ENCODE results near the gene VSTM5.

The VSTM5 gene

GRCh38 chr11:93827363-93827762, 23.1 kb downstream of the VSTM5 start:
- no peaks in the 10 kb centered on the region for H3K27me3 ChIP-seq (ENCODE audit: control insufficient read depth in 1 of 2, insufficient read depth in 2 of 2, low read length in 2 of 2)
- H3K9me3 ChIP-seq (ENCODE audit: control insufficient read depth in 1 of 2, low read length in 2 of 2): no peaks in the 10 kb centered on the region
- H3K36me3 ChIP-seq (ENCODE audit: control insufficient read depth in 1 of 2, insufficient read depth in 2 of 2, low read length in 2 of 2): no peaks in the 10 kb centered on the region
- H3K4me1 ChIP-seq (ENCODE audit: control insufficient read depth in 1 of 2, insufficient read depth in 2 of 2, low read length in 2 of 2): no peaks in the 10 kb centered on the region
- no peak overlapping the region for H3K27ac ChIP-seq (ENCODE audit: low read depth, low read length)
- H3K4me3 ChIP-seq (ENCODE audit: low read depth in 1 of 2, low read length in 2 of 2): no peak overlapping the region
- no peak overlapping the region for H3K9ac ChIP-seq (ENCODE audit: low read depth in 1 of 2, low read length in 2 of 2)

- Histone ChIP-seq H3K4me1 (ENCODE audit: control insufficient read depth in 1 of 2, insufficient read depth in 2 of 2, low read length in 2 of 2) (no peaks in the 10 kb centered on the region), H3K9me3 (ENCODE audit: control insufficient read depth in 1 of 2, low read length in 2 of 2) (no peaks in the 10 kb centered on the region), H3K9ac (ENCODE audit: low read depth in 1 of 2, low read length in 2 of 2) (no peak overlapping the region), H3K4me3 (ENCODE audit: low read depth in 1 of 2, low read length in 2 of 2) (no peak overlapping the region), H3K27me3 (ENCODE audit: control insufficient read depth in 1 of 2, insufficient read depth in 2 of 2, low read length in 2 of 2) (no peaks in the 10 kb centered on the region), H3K27ac (ENCODE audit: low read depth, low read length) (no peak overlapping the region), H3K36me3 (ENCODE audit: control insufficient read depth in 1 of 2, insufficient read depth in 2 of 2, low read length in 2 of 2) (no peaks in the 10 kb centered on the region)
These were observed 27.2 kb downstream of the VSTM5 start for GRCh38 chr11:93823210-93823609.

- no peak overlapping the region for H3K27ac ChIP-seq (ENCODE audit: low read depth, low read length)
- H3K4me3 ChIP-seq (ENCODE audit: low read depth in 1 of 2, low read length in 2 of 2): no peak overlapping the region
- no peaks in the 10 kb centered on the region for H3K4me1 ChIP-seq (ENCODE audit: control insufficient read depth in 1 of 2, insufficient read depth in 2 of 2, low read length in 2 of 2)
- no peak overlapping the region for H3K9ac ChIP-seq (ENCODE audit: low read depth in 1 of 2, low read length in 2 of 2)
- no peaks in the 10 kb centered on the region for H3K36me3 ChIP-seq (ENCODE audit: control insufficient read depth in 1 of 2, insufficient read depth in 2 of 2, low read length in 2 of 2)
- no peaks in the 10 kb centered on the region for H3K27me3 ChIP-seq (ENCODE audit: control insufficient read depth in 1 of 2, insufficient read depth in 2 of 2, low read length in 2 of 2)
- H3K9me3 ChIP-seq (ENCODE audit: control insufficient read depth in 1 of 2, low read length in 2 of 2): no peaks in the 10 kb centered on the region
These were observed 28.1 kb downstream of the VSTM5 start for GRCh38 chr11:93822359-93822758.

GRCh38 chr11:93821617-93822016, 28.8 kb downstream of the VSTM5 start:
- Histone ChIP-seq H3K27me3 (ENCODE audit: control insufficient read depth in 1 of 2, insufficient read depth in 2 of 2, low read length in 2 of 2) (no peaks in the 10 kb centered on the region), H3K9ac (ENCODE audit: low read depth in 1 of 2, low read length in 2 of 2) (no peak overlapping the region), H3K4me1 (ENCODE audit: control insufficient read depth in 1 of 2, insufficient read depth in 2 of 2, low read length in 2 of 2) (no peaks in the 10 kb centered on the region), H3K36me3 (ENCODE audit: control insufficient read depth in 1 of 2, insufficient read depth in 2 of 2, low read length in 2 of 2) (no peaks in the 10 kb centered on the region), H3K4me3 (ENCODE audit: low read depth in 1 of 2, low read length in 2 of 2) (no peak overlapping the region), H3K9me3 (ENCODE audit: control insufficient read depth in 1 of 2, low read length in 2 of 2) (no peaks in the 10 kb centered on the region), H3K27ac (ENCODE audit: low read depth, low read length) (no peak overlapping the region)

- H3K27me3 ChIP-seq (ENCODE audit: control insufficient read depth in 1 of 2, insufficient read depth in 2 of 2, low read length in 2 of 2): no peaks in the 10 kb centered on the region
- H3K9me3 ChIP-seq (ENCODE audit: control insufficient read depth in 1 of 2, low read length in 2 of 2): no peaks in the 10 kb centered on the region
- no peaks in the 10 kb centered on the region for H3K4me1 ChIP-seq (ENCODE audit: control insufficient read depth in 1 of 2, insufficient read depth in 2 of 2, low read length in 2 of 2)
- H3K4me3 ChIP-seq (ENCODE audit: low read depth in 1 of 2, low read length in 2 of 2): no peak overlapping the region
- peaks cover 0 to 1% of the 10 kb centered on the region in 2 donors for H3K36me3 ChIP-seq (ENCODE audit: control insufficient read depth in 1 of 2, insufficient read depth in 2 of 2, low read length in 2 of 2)
- H3K9ac ChIP-seq (ENCODE audit: low read depth in 1 of 2, low read length in 2 of 2): no peak overlapping the region
- H3K27ac ChIP-seq (ENCODE audit: low read depth, low read length): no peak overlapping the region
These were observed 29.6 kb downstream of the VSTM5 start for GRCh38 chr11:93820847-93821246.

GRCh38 chr11:93819966-93820695, 30.3 kb downstream of the VSTM5 start:
- Histone ChIP-seq H3K27ac (ENCODE audit: low read depth, low read length) (no peak overlapping the region), H3K4me1 (ENCODE audit: control insufficient read depth in 1 of 2, insufficient read depth in 2 of 2, low read length in 2 of 2) (no peaks in the 10 kb centered on the region), H3K36me3 (ENCODE audit: control insufficient read depth in 1 of 2, insufficient read depth in 2 of 2, low read length in 2 of 2) (peaks cover 0 to 8% of the 10 kb centered on the region in 2 donors), H3K4me3 (ENCODE audit: low read depth in 1 of 2, low read length in 2 of 2) (no peak overlapping the region), H3K27me3 (ENCODE audit: control insufficient read depth in 1 of 2, insufficient read depth in 2 of 2, low read length in 2 of 2) (no peaks in the 10 kb centered on the region), H3K9ac (ENCODE audit: low read depth in 1 of 2, low read length in 2 of 2) (no peak overlapping the region), H3K9me3 (ENCODE audit: control insufficient read depth in 1 of 2, low read length in 2 of 2) (no peaks in the 10 kb centered on the region)

GRCh38 chr11:93817426-93818348, 32.7 kb downstream of the VSTM5 start:
- Histone ChIP-seq H3K4me3 (ENCODE audit: low read depth in 1 of 2, low read length in 2 of 2) (no peak overlapping the region), H3K27me3 (ENCODE audit: control insufficient read depth in 1 of 2, insufficient read depth in 2 of 2, low read length in 2 of 2) (no peaks in the 10 kb centered on the region), H3K36me3 (ENCODE audit: control insufficient read depth in 1 of 2, insufficient read depth in 2 of 2, low read length in 2 of 2) (peaks cover 6 to 29% of the 10 kb centered on the region in 2 donors)

GRCh38 chr11:93814966-93815633, 35.3 kb downstream of the VSTM5 start:
- Histone ChIP-seq H3K9me3 (ENCODE audit: control insufficient read depth in 1 of 2, low read length in 2 of 2) (no peaks in the 10 kb centered on the region), H3K27me3 (ENCODE audit: control insufficient read depth in 1 of 2, insufficient read depth in 2 of 2, low read length in 2 of 2) (no peaks in the 10 kb centered on the region), H3K4me1 (ENCODE audit: control insufficient read depth in 1 of 2, insufficient read depth in 2 of 2, low read length in 2 of 2) (no peaks in the 10 kb centered on the region), H3K27ac (ENCODE audit: low read depth, low read length) (no peak overlapping the region), H3K4me3 (ENCODE audit: low read depth in 1 of 2, low read length in 2 of 2) (no peak overlapping the region), H3K9ac (ENCODE audit: low read depth in 1 of 2, low read length in 2 of 2) (no peak overlapping the region), H3K36me3 (ENCODE audit: control insufficient read depth in 1 of 2, insufficient read depth in 2 of 2, low read length in 2 of 2) (peaks cover 19 to 51% of the 10 kb centered on the region in 2 donors)

More at GRCh38 chr11:93817426-93818348, 32.7 kb downstream of the VSTM5 start:
- Histone ChIP-seq H3K27ac (ENCODE audit: low read depth, low read length) (no peak overlapping the region), H3K4me1 (ENCODE audit: control insufficient read depth in 1 of 2, insufficient read depth in 2 of 2, low read length in 2 of 2) (no peaks in the 10 kb centered on the region), H3K9me3 (ENCODE audit: control insufficient read depth in 1 of 2, low read length in 2 of 2) (no peaks in the 10 kb centered on the region), H3K9ac (ENCODE audit: low read depth in 1 of 2, low read length in 2 of 2) (no peak overlapping the region)

- Histone ChIP-seq H3K36me3 (ENCODE audit: control insufficient read depth in 1 of 2, insufficient read depth in 2 of 2, low read length in 2 of 2) (peaks cover 26 to 59% of the 10 kb centered on the region in 2 donors), H3K27me3 (ENCODE audit: control insufficient read depth in 1 of 2, insufficient read depth in 2 of 2, low read length in 2 of 2) (no peaks in the 10 kb centered on the region), H3K27ac (ENCODE audit: low read depth, low read length) (no peak overlapping the region), H3K9me3 (ENCODE audit: control insufficient read depth in 1 of 2, low read length in 2 of 2) (no peaks in the 10 kb centered on the region), H3K4me3 (ENCODE audit: low read depth in 1 of 2, low read length in 2 of 2) (no peak overlapping the region), H3K9ac (ENCODE audit: low read depth in 1 of 2, low read length in 2 of 2) (no peak overlapping the region), H3K4me1 (ENCODE audit: control insufficient read depth in 1 of 2, insufficient read depth in 2 of 2, low read length in 2 of 2) (no peaks in the 10 kb centered on the region)
These were observed 36.4 kb downstream of the VSTM5 start for GRCh38 chr11:93813974-93814373.

GRCh38 chr11:93807980-93808379, 42.4 kb downstream of the VSTM5 start:
- Histone ChIP-seq H3K27ac (ENCODE audit: low read depth, low read length) (no peak overlapping the region), H3K36me3 (ENCODE audit: control insufficient read depth in 1 of 2, insufficient read depth in 2 of 2, low read length in 2 of 2) (peaks cover 40 to 70% of the 10 kb centered on the region in 2 donors), H3K4me1 (ENCODE audit: control insufficient read depth in 1 of 2, insufficient read depth in 2 of 2, low read length in 2 of 2) (no peaks in the 10 kb centered on the region)

More at GRCh38 chr11:93807980-93808379, 42.4 kb downstream of the VSTM5 start:
- Histone ChIP-seq H3K9me3 (ENCODE audit: control insufficient read depth in 1 of 2, low read length in 2 of 2) (no peaks in the 10 kb centered on the region), H3K4me3 (ENCODE audit: low read depth in 1 of 2, low read length in 2 of 2) (no peak overlapping the region), H3K9ac (ENCODE audit: low read depth in 1 of 2, low read length in 2 of 2) (no peak overlapping the region), H3K27me3 (ENCODE audit: control insufficient read depth in 1 of 2, insufficient read depth in 2 of 2, low read length in 2 of 2) (no peaks in the 10 kb centered on the region)
